SHP77 (cell line): ENCODE measurements around the gene PCBP4.

Experiments
- DNase-seq, 2 experiments: peaks; one replicate each; lab custom pipeline; 2025; lab: John Stamatoyannopoulos, UW

Gene PCBP4

GRCh38 chr3:51967384-51968169 is at the start of gene PCBP4:
Gene PCBP4, minus strand, starts transcription at chr3:51967454. Its CDS starts 6,214 bp downstream, at chr3:51961240.
- peak; percentile 13 to 38 for DNase-seq

- no peak for DNase-seq
Observed at GRCh38 chr3:52015438-52016228, 48.4 kb upstream of the PCBP4 start.

GRCh38 chr3:52014613-52015012 is 47.4 kb upstream of the PCBP4 start:
- DNase-seq: peak; percentile 24 to 27

- DNase-seq: no peak
Observed at GRCh38 chr3:52013802-52014598, 46.7 kb upstream of the PCBP4 start.

- DNase-seq: no peak
Observed at GRCh38 chr3:52012699-52013098, 45.4 kb upstream of the PCBP4 start.

GRCh38 chr3:52010431-52010830 is 43.2 kb upstream of the PCBP4 start:
- DNase-seq: no peak

GRCh38 chr3:52007291-52007690 is 40.0 kb upstream of the PCBP4 start:
- DNase-seq: no peak

- no peak for DNase-seq
Observed at GRCh38 chr3:52006820-52007133, 39.5 kb upstream of the PCBP4 start.

- DNase-seq: no peak
Observed at GRCh38 chr3:52006017-52006819, 39.0 kb upstream of the PCBP4 start.

GRCh38 chr3:52005571-52005986 is 38.3 kb upstream of the PCBP4 start:
- DNase-seq: peak; percentile 54 to 55

GRCh38 chr3:52004906-52005395 is 37.7 kb upstream of the PCBP4 start:
- DNase-seq: no peak

GRCh38 chr3:52004163-52004787 is 37.0 kb upstream of the PCBP4 start:
- peak; percentile 62 to 77 for DNase-seq

GRCh38 chr3:52002748-52003147 is 35.5 kb upstream of the PCBP4 start:
- DNase-seq: no peak

- DNase-seq: peak; percentile 63 to 70
Observed at GRCh38 chr3:52001443-52001974, 34.3 kb upstream of the PCBP4 start.

GRCh38 chr3:51999846-52000245 is 32.6 kb upstream of the PCBP4 start:
- DNase-seq: no peak

GRCh38 chr3:51998774-51999173 is 31.5 kb upstream of the PCBP4 start:
- no peak for DNase-seq

GRCh38 chr3:51997935-51998596 is 30.8 kb upstream of the PCBP4 start:
- DNase-seq: peak; percentile 12 to 20

GRCh38 chr3:51997172-51997571 is 29.9 kb upstream of the PCBP4 start:
- DNase-seq: no peak

- peak; percentile 87 to 88 for DNase-seq
Observed at GRCh38 chr3:51995346-51996163, 28.3 kb upstream of the PCBP4 start, which contains the start of gene RPL29. Gene RPL29, minus strand, starts transcription at chr3:51995895. Its CDS starts 434 bp downstream, at chr3:51995461.
